ENCODE results near the gene KDM2A.

DNA sequence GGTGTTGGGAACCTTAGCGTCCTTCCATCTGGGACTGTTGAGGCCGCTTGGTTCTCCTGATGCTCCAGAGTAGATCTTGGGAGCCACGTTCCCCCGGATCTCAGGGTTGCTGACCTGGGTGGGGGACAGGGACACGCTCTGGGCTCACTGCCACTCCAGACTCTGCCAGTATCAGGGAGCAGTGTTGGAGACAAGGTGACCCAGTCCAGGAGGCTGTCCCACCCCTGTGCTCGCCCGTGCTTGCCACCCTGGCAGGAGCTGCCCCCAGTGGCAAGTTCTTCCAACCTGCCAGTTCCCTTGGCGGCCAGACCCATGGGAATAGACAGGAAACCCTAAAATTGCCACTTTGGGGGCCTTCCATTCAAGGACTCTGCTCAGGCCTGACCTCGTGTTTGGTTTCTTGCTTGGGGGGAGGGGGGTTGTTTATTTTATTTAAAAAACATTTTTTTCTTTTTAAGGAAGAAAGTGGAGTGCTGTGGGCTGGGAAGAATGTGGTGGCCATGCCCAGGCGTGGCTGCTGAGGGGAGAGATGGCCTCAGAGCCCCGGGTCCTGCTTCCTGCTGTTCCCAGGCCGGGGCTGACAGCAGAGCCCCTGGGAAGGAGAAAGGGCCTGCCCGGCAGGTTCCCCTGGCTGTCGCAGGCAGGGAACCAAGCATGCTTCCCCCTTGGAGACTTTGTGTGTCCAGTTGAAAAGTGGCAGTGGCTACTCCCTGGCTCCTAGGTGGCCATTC, 154.4 kb downstream of the KDM2A start:
- TF ChIP-seq, protein P1, sequence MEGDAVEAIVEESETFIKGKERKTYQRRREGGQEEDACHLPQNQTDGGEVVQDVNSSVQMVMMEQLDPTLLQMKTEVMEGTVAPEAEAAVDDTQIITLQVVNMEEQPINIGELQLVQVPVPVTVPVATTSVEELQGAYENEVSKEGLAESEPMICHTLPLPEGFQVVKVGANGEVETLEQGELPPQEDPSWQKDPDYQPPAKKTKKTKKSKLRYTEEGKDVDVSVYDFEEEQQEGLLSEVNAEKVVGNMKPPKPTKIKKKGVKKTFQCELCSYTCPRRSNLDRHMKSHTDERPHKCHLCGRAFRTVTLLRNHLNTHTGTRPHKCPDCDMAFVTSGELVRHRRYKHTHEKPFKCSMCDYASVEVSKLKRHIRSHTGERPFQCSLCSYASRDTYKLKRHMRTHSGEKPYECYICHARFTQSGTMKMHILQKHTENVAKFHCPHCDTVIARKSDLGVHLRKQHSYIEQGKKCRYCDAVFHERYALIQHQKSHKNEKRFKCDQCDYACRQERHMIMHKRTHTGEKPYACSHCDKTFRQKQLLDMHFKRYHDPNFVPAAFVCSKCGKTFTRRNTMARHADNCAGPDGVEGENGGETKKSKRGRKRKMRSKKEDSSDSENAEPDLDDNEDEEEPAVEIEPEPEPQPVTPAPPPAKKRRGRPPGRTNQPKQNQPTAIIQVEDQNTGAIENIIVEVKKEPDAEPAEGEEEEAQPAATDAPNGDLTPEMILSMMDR (IDR thresholded peaks at IDR 0.05; ENCODE audit: borderline replicate concordance, extremely low read depth, low read length, poor library complexity, severe bottlenecking) = peak; percentile 8
- TF ChIP-seq EZH2 (IDR thresholded peaks at IDR 0.05; ENCODE audit: borderline replicate concordance, low read depth, low read length, severe bottlenecking) = no peak
